ENCODE results near the gene CDC27.

DNA sequence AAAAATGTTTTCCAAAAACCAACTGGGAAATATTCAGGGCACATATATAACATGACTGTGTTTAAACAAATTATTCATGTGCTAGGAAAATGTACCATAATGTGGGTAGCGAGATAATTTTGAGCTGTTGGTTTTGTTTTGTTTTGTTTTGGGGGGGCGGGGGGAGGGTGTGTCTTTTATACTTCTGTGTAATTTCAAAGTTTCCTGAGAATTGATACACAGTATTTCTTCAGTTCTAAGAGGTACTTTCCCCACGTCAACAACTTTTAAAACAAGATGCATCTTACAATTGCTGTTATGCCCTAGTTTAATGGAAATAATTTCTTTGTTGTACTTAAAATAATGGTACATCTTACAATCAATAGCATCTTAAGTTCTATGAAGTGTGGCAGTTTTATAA, 110.3 kb downstream of the CDC27 start:
- TF ChIP-seq ZFP30 (CRISPR knock-in tag; IDR thresholded peaks at IDR 0.05) (no peak), RARB (CRISPR knock-in tag; IDR thresholded peaks at IDR 0.05) (no peak), ZFP3 (CRISPR knock-in tag; IDR thresholded peaks at IDR 0.05) (no peak), ZNF565 (CRISPR knock-in tag; conservative IDR thresholded peaks at IDR 0.05; ENCODE audit: low read depth) (no peak)
- TF ChIP-seq, protein P1, sequence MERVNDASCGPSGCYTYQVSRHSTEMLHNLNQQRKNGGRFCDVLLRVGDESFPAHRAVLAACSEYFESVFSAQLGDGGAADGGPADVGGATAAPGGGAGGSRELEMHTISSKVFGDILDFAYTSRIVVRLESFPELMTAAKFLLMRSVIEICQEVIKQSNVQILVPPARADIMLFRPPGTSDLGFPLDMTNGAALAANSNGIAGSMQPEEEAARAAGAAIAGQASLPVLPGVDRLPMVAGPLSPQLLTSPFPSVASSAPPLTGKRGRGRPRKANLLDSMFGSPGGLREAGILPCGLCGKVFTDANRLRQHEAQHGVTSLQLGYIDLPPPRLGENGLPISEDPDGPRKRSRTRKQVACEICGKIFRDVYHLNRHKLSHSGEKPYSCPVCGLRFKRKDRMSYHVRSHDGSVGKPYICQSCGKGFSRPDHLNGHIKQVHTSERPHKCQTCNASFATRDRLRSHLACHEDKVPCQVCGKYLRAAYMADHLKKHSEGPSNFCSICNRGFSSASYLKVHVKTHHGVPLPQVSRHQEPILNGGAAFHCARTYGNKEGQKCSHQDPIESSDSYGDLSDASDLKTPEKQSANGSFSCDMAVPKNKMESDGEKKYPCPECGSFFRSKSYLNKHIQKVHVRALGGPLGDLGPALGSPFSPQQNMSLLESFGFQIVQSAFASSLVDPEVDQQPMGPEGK (CRISPR knock-in tag; IDR thresholded peaks at IDR 0.05; ENCODE audit: borderline replicate concordance): no peak
